Medulla oblongata (tissue), 1 donor: ENCODE data around the gene C2orf42.
"Not testable (repeated sequence)": the region's sequence is repeated elsewhere in the genome, so short reads cannot be mapped to it uniquely, and the experiment has no call there.

ENCODE experiments used
- DNase-seq: peaks from one replicate; pipeline ENCODE4 v3.0.0-alpha.2; 2015; ENCODE audit errors: extremely low spot score

C2orf42 gene

GRCh38 chr2:70132244-70133126, 58.3 kb downstream of the C2orf42 start:
- DNase-seq, result peak; percentile 92

DNA sequence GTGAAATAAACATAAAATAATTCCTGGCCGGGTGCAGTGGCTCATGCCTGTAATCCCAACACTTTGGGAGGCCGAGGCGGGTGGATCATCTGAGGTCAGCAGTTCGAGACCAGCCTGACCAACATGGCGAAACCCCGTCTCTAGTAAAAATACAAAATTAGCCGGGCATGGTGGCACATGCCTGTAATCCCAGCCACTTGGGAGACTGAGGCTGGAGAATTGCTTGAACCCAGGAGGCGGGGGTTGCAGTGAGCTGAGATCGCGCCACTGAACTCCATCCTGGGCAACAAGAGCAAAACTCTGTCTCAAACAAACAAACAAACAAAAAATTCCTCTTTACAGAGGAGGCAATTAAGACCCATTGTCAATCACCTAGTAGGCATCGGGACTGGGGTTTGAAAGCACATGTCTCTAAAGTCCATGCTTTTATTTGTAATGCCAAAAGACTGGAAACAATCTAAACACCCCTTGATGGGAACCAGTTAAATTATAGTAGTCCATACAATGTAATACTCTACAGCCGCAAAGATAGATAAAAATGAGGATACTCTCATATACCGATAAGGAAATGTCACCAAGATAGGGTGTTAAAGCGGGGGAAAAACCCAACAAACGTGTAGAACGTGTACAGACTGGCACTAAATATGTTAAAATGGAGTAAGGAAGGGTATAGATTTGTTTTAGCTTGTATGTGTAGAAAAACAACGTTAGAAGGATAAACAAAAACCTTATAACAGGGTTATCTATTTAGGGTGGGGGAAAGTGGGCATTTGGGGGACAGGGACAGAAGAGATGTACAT, 59.3 kb downstream of the C2orf42 start:
- not testable (repeated sequence) for DNase-seq

GRCh38 chr2:70128005-70128404, 62.8 kb downstream of the C2orf42 start:
- peak; percentile 46 for DNase-seq

DNA sequence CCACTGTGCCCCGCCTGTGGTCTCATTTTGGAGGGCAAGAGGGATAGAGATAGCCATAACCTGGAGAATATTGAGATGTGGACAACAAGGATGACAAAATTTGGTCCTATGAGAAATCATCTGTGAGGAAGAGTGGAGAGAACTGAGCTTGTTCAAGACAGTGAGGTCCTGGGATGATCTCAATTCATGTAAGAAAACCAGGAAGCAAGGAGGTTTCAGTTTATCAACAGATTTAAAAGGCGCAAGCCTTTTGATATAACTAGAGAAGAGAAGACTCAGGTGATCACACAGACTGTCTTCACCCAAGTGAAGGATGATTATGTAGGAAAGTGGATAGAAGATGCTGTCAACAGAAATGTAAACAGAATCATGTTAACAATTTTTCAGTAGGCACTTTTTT, 64.4 kb downstream of the C2orf42 start:
- DNase-seq, result no peak

DNA sequence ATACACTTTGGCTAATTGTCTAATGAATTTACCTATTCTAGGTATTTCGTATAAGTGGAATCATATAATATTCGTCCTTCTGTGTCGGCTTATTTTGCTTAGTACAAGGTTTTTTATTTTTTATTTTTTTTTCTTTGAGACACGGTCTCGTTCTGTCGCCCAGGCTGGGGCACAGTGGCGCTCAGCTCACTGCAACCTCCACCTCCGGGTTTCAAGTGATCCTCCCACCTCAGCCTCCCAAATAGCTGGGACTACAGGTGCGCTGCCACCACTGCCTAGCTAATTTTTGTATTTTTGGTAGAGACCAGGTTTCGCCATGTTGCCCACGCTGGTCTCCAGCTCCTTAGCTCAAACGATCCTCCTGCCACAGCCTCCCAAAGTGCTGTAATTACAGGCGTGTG, 65.3 kb downstream of the C2orf42 start:
- no peak for DNase-seq

DNA sequence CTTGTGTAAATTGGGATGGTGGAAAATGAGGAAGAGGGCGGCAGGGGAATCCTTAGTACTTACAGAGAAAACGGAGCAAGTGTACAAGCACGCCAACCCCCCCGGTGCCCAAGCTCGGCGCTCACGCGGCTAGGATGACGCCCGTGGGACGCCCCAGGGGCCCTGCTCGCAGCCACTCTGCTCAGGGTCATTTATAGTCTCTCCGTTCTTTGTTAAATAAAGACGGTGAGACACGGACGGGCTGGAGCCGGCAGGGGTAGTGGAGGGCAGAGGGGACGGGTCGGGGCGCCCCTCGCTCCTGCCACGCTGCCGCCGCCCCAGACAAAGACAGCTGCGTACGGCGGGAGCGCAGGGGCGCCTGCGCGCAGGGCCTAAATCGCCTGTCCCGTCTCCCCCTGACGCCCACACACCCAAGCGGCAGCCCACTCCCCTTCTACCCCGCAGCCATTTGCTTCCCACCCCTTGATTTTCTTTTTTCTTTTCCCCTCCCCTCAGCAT, 65.8 kb downstream of the C2orf42 start:
- DNase-seq, result peak; percentile 79

DNA sequence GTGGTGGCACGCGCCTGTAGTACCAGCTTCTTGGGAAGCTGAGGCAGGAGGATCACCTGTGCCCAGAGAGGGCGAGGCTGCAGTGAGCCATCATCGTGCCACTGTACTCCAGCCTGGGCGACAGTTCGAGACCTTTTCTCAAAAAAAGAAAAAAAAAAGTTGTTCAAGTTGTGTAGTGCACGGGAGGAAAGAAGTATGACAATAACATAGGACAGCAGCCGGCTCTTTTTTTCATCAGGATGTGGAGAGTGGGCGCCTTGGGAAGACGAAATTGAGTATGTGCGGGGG, 67.0 kb downstream of the C2orf42 start:
- no peak for DNase-seq

- DNase-seq, result peak; percentile 72
Observed at GRCh38 chr2:70123051-70123828, 67.6 kb downstream of the C2orf42 start.

DNA sequence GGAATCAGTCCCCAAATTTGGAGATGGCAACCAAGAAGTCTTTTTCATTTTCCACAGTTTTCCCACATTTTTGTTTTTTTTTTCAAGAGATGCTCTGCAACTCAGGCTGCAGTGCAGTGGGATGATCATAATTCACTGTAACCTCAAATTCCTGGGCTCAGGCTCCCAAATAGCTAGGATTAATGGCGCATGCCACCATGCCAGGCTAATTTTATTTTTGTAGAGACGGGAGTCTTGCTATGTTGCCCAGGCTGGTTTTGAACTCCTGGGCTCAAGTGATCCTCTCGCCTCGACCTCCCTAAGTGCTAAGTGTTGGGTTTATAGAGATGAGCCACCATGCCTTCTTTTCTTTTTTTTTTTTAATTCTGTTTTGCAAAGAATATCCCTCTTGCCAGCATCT, 68.3 kb downstream of the C2orf42 start:
- DNase-seq, result no peak

- peak; percentile 23 for DNase-seq
Observed at GRCh38 chr2:70121627-70122372, 69.0 kb downstream of the C2orf42 start.

- peak; percentile 89 for DNase-seq
Observed at GRCh38 chr2:70118798-70119454, 71.9 kb downstream of the C2orf42 start.

- DNase-seq, result peak; percentile 57
Observed at GRCh38 chr2:70116936-70117552, 73.8 kb downstream of the C2orf42 start.

DNA sequence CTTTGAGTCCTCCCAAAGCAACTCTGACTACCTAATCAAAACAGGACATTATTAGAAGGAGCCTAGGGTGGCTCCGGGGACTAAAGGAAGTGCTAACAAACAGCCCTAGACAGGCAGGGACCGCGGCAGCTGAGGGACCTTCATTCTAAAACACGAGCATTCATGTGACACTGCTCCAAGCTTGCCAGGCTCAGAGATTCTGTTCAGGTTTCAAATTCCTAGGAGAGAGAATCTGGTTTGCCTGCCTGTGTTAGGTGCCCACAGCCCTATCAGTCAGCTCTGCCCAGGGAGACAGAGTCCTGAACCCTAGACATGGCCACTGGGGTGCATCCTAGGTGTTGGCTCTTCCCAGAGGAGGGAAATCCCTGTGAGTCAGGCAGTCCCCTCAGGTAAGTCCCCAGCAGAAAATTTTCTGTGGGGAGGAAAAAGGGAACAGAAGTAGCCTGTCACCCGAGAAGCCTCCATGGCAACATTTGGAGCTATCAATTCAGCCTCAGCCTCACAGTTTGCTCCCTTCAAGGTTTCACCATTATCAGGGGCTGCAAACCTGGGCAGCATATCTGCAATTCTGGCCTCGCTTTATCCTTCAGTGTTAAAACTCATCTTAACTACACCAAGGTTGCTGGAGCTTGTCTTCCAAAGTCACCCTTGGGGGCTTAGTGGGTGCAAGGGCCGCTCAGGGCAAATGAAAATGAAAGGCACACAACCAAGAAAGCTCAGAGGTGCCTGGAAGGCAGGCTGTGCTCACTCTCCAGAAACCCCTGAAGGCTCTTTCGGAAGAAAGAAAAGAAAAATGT, 75.0 kb downstream of the C2orf42 start:
- DNase-seq, result peak; percentile 73

GRCh38 chr2:70113359-70114070, 77.3 kb downstream of the C2orf42 start:
- DNase-seq, result no peak

- DNase-seq, result no peak
Observed at GRCh38 chr2:70111752-70112591, 78.8 kb downstream of the C2orf42 start.

GRCh38 chr2:70110397-70110796, 80.4 kb downstream of the C2orf42 start:
- DNase-seq, result not testable (repeated sequence)

- not testable (repeated sequence) for DNase-seq
Observed at GRCh38 chr2:70106138-70106537, 84.7 kb downstream of the C2orf42 start.
